Measurements from ENCODE around the gene GLDN.

Gene GLDN

GRCh38 chr15:51382787-51383186 is 41.3 kb downstream of the GLDN start:
- H3K4me3 ChIP-seq (ENCODE audit: low read depth, low read length) = no peak overlapping the region
- DNase-seq (ENCODE audit: low read depth) = peak; percentile 41
- TF ChIP-seq CTCF (IDR thresholded peaks at IDR 0.05; ENCODE audit: insufficient read depth, low read depth, low read length, missing control alignments) = peak; percentile 43

DNA sequence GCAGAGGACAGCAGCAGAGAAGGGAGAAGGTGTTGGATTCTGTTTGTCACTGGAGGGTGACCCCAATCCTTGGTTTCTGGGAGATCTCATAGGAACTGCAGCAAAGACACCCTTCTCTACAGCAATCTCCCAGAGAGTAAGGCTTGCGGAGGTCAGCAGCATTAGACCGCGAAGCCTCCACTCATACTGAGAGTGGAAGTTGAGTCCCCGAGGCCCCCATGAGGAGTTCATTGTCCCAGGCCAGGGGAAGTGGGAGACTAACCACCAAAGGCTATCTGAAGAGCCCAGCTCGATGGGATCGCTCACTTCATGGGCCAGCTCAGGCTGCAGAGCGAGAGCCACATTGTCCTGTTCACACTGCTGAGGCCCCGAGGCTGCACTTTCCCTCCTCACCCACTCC is 44.6 kb downstream of the GLDN start:
- TF ChIP-seq CTCF (IDR thresholded peaks at IDR 0.05; ENCODE audit: insufficient read depth, low read depth, low read length, missing control alignments) = no peak
- DNase-seq (ENCODE audit: low read depth) = no peak
- no peak overlapping the region for H3K4me3 ChIP-seq (ENCODE audit: low read depth, low read length)

GRCh38 chr15:51386486-51386885 is 45.0 kb downstream of the GLDN start:
- no peak overlapping the region for H3K4me3 ChIP-seq (ENCODE audit: low read depth, low read length)
- TF ChIP-seq CTCF (IDR thresholded peaks at IDR 0.05; ENCODE audit: insufficient read depth, low read depth, low read length, missing control alignments) = no peak
- no peak for DNase-seq (ENCODE audit: low read depth)

- no peak for TF ChIP-seq CTCF (IDR thresholded peaks at IDR 0.05; ENCODE audit: insufficient read depth, low read depth, low read length, missing control alignments)
- no peak overlapping the region for H3K4me3 ChIP-seq (ENCODE audit: low read depth, low read length)
- no peak for DNase-seq (ENCODE audit: low read depth)
Observed at GRCh38 chr15:51386960-51387698, 45.7 kb downstream of the GLDN start.

- TF ChIP-seq CTCF (IDR thresholded peaks at IDR 0.05; ENCODE audit: insufficient read depth, low read depth, low read length, missing control alignments) = no peak
- no peak for DNase-seq (ENCODE audit: low read depth)
- H3K4me3 ChIP-seq (ENCODE audit: low read depth, low read length) = no peak overlapping the region
Observed at GRCh38 chr15:51387699-51388041, 46.2 kb downstream of the GLDN start.

DNA sequence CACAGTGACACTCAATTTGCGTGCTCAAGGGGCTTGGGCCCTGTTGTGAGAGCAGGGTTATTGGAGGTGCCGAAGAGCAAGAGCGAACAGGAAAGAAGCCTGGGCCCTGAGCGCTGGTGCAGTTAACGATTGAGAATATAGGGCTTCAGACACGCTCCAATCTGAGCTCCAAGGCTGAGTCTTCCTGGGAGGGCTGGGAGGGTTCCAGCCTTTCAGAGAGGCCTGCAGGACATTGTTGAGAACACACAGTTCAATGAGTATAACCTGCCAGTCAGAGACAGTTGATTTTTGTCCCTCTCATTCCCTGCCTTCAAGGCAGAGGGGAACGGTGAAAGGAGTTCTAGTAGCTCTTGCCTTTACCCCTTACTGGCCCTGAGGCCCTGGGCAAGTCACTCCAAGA is 47.3 kb downstream of the GLDN start:
- no peak for DNase-seq (ENCODE audit: low read depth)
- no peak for TF ChIP-seq CTCF (IDR thresholded peaks at IDR 0.05; ENCODE audit: insufficient read depth, low read depth, low read length, missing control alignments)
- no peak overlapping the region for H3K4me3 ChIP-seq (ENCODE audit: low read depth, low read length)

Data from GM12865 (cell line).